LNCaP clone FGC (cell line): Measurements from ENCODE around the gene DNAH11.

Experiments used
- DNase-seq: peaks from one replicate; pipeline ENCODE4 v3.0.0-alpha.2; 2011; ENCODE audit warnings: low read depth
- H3K4me3 ChIP-seq: 2 replicates; pipeline ENCODE4 v1.5.1; 2011; ENCODE audit warnings: mild to moderate bottlenecking, low read depth, low read length, control low read depth
- TF ChIP-seq, protein P1 (sequence below): IDR thresholded peaks from 2 replicates; pipeline ENCODE4 v1.5.1; 2012; ENCODE audit warnings: mild to moderate bottlenecking; ENCODE audit not compliant: control insufficient read depth, insufficient read depth; ENCODE audit errors: extremely low read depth

Gene DNAH11

GRCh38 chr7:21550821-21551531 is 8.1 kb downstream of the DNAH11 start:
- H3K4me3 ChIP-seq, result no peak overlapping the region
- TF ChIP-seq, protein P1, sequence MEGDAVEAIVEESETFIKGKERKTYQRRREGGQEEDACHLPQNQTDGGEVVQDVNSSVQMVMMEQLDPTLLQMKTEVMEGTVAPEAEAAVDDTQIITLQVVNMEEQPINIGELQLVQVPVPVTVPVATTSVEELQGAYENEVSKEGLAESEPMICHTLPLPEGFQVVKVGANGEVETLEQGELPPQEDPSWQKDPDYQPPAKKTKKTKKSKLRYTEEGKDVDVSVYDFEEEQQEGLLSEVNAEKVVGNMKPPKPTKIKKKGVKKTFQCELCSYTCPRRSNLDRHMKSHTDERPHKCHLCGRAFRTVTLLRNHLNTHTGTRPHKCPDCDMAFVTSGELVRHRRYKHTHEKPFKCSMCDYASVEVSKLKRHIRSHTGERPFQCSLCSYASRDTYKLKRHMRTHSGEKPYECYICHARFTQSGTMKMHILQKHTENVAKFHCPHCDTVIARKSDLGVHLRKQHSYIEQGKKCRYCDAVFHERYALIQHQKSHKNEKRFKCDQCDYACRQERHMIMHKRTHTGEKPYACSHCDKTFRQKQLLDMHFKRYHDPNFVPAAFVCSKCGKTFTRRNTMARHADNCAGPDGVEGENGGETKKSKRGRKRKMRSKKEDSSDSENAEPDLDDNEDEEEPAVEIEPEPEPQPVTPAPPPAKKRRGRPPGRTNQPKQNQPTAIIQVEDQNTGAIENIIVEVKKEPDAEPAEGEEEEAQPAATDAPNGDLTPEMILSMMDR, result peak; percentile 45
- peak; percentile 50 for DNase-seq

GRCh38 chr7:21562385-21562784 is 19.5 kb downstream of the DNAH11 start:
- no peak overlapping the region for H3K4me3 ChIP-seq
- TF ChIP-seq, protein P1, result no peak
- DNase-seq, result no peak

DNA sequence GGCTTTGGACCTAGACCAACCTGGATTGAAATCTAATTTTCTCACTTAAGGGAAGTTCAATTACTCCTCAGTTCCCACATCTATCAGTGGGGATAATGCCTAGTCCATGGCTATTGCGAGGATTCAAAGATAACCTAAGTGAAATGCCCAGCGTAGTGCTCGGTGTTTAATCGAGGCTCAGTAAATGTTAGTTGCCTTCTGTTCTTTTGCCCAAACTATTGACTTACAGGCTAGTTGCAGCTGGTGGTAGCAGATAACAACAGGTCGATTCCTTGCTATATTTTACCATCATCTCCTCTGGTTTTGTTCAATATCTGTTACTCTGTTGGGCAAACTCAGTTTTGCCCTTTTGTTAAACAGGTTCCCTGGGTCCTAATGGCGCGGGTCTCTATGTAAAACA is 22.8 kb downstream of the DNAH11 start:
- no peak overlapping the region for H3K4me3 ChIP-seq
- no peak for DNase-seq
- TF ChIP-seq, protein P1, result no peak

DNA sequence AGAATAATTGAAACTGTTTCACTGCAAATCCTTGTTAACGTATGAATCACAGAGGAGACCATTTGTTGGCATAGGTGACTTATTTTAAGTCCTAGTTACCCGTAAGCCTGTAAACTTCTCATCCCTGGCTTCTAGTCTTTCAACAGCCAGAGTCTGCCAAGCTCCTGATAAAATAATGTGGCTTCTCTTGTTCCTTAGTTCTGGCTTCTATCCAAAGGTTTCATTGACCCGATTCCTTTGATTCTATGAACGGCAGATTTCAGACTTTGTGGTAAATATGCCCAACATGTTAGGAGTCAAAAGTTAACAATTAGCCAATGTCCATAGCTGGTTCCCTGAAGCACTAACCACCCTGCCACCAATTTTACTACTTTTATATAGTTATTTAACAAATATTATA is 23.3 kb downstream of the DNAH11 start:
- TF ChIP-seq, protein P1, result no peak
- peak; percentile 58 for DNase-seq
- H3K4me3 ChIP-seq, result no peak overlapping the region

DNA sequence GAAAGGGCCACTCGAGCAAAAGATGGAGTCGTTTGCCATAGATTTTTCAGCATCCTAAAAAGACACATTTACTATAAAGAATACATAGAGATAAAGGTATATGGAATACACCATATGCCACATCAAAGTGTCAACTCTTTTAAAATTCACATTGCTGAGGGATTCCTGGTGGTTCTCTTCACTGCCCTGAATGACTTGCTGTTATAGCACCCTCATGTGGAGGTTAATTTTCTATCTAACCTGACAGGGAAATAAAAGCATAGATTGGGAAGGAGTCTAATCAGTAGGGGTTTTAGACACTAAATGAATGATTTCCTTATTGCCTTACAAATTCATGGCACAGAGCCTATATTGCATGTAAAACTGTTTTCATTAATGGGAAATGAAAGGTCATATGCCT is 25.9 kb downstream of the DNAH11 start:
- TF ChIP-seq, protein P1, result peak; percentile 47
- H3K4me3 ChIP-seq, result no peak overlapping the region
- no peak for DNase-seq

DNA sequence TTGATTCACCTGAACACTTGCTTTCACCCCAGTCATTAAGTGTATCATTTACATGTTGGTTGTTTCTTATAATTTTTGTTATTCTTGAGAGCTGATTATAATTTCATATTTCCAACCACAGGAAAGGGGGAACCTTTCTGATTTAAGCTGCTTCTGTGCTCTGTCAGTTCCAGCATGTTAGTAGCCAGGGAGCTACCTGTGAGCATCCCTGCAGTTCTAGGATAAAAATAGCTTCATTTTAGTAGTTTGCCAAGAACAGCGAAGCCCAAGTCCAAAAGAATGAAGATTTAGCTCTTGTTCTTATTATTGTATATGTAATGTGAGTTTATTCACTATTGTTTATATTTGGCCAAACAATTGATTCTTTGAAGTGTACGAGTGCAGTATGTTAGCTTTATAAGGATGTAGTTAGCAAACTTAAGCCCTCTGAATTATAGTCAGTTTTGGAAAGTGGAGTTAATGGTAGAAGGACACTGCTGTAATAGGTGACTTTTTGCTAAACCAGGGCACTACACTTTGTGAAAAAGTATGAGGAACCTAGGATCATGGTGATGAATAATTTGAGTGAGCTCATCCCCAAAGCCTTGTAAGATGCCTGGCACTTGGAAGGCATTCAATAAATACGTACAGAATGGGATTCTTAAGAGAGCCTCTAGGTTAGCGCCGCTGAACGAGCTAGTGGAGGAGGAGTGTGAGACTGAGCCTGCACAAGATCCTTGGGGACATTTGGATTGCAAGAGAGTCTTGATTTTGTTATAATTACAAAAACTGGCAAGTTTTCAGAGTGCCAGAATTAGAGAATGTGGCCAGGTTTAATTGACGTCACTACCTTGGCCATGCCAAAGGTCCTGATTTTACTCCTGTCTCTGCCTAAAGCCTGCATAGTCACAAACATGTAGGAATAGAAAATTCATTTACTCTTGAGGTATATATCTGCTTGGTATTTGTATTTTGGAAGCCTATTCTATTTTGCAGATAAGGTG is 29.8 kb downstream of the DNAH11 start:
- H3K4me3 ChIP-seq, result no peak overlapping the region
- TF ChIP-seq, protein P1, result no peak
- DNase-seq, result no peak
